HG02973 (cell line): ENCODE results near the gene PEX3.

Experiments
- ATAC-seq: cut with Tn5 transposase; IDR thresholded peaks from one replicate; pipeline ENCODE4 v1.9.1; 2021; ENCODE audit warnings: moderate library complexity; ENCODE audit not compliant: unreplicated experiment

PEX3 gene

GRCh38 chr6:143536866-143537691 lies 86.5 kb downstream of the PEX3 start:
- ATAC-seq: peak; percentile 71

GRCh38 chr6:143538374-143538773 lies 87.8 kb downstream of the PEX3 start:
- no peak for ATAC-seq

GRCh38 chr6:143539106-143539505 lies 88.5 kb downstream of the PEX3 start:
- no peak for ATAC-seq

GRCh38 chr6:143539734-143540133 lies 89.1 kb downstream of the PEX3 start:
- ATAC-seq: no peak

- ATAC-seq: no peak
Observed at GRCh38 chr6:143540192-143540591, 89.6 kb downstream of the PEX3 start.
